GM19238 (cell line): ENCODE data around the gene RSPH3.

Experiments
- DNase-seq: peaks from one replicate; pipeline ENCODE4 v3.0.0; 2011; ENCODE audit warnings: low spot score; ENCODE audit not compliant: insufficient read length

RSPH3 gene

DNA sequence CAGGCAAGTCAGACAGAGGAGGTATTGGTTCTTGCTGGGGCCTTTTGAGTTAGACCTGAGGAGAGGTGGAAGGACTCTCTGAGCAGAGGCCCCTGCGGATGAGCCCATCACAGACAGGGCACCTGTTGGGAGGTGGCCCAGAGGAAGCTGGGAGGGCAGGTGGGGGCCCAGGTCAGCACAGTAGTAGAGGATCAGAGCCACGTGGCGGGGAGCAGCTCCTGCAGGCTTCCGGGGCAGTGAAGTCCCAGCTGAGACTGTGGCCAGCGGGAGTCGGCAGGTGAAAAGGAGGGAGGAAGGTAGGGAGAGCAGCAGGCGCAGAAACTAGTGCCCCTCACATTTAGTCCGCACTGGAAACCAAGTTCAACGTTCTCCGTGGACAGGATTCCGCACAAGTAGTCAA is 61.8 kb downstream of the RSPH3 start:
- no peak for DNase-seq

GRCh38 chr6:158934157-158934556 is 65.8 kb downstream of the RSPH3 start:
- DNase-seq, result no peak

GRCh38 chr6:158933079-158933595 is 66.9 kb downstream of the RSPH3 start:
- no peak for DNase-seq

- DNase-seq, result no peak
Observed at GRCh38 chr6:158928068-158928467, 71.9 kb downstream of the RSPH3 start.

- DNase-seq, result no peak
Observed at GRCh38 chr6:158926414-158926813, 73.6 kb downstream of the RSPH3 start.

GRCh38 chr6:158924499-158925455 is 75.2 kb downstream of the RSPH3 start:
- no peak for DNase-seq

GRCh38 chr6:158923805-158924498 is 76.0 kb downstream of the RSPH3 start:
- no peak for DNase-seq
